ENCODE measurements around the gene ALKBH3.

The ALKBH3 gene

DNA sequence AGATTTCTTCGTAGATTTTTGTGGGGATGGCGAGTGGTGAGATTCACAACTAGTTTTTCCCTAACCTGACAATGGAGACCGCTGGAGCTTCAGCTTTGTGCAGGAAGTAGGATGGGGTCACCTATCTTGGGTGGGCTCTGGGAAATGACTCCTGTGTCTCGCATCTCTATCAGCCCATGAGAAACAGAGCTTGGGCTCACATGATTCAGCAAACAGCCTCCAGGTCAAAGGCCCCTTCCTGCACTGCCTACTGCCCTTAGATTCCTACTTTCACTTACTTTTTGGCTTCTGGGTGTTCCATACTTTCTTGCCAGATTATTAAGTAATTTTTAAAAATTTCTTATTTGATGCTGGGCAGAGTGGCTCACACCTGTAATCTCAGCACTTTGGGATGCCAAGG is 88.1 kb downstream of the ALKBH3 start:
- no peak for DNase-seq

DNA sequence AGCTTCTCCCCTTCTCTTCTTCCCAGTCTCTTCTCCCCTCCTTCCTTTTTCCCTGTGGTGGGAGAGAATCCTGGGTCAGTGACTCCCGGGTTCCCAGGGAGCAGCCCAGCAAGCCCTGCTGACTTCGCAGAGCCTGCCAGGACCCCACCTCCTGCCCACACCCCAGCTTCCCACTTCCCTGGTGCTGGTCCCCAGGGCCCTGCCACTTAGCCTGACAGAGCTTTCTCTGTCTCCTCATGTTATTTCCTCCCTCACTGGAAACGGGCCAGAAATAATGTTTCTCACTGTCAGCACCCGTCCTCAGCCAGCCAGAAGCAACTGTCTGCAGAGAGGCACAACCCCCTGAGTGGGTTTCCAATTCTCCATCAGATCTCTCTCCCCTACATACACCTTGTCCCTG is 88.9 kb downstream of the ALKBH3 start:
- peak; percentile 50 for DNase-seq

Data from left hindlimb (tissue), 1 donor.